HG03520 (cell line): ENCODE measurements around the gene RAB7B.

ENCODE experiments used
- ATAC-seq: cut with Tn5 transposase; IDR thresholded peaks from one replicate; pipeline ENCODE4 v1.9.1; 2021; ENCODE audit warnings: mild to moderate bottlenecking, moderate library complexity; ENCODE audit not compliant: unreplicated experiment

The RAB7B gene

GRCh38 chr1:205950826-205951549 lies 52.2 kb downstream of the RAB7B start:
- no peak for ATAC-seq

- ATAC-seq: no peak
Observed at GRCh38 chr1:205950280-205950679, 52.9 kb downstream of the RAB7B start.

GRCh38 chr1:205949753-205950152 lies 53.4 kb downstream of the RAB7B start:
- ATAC-seq: no peak

GRCh38 chr1:205948886-205949285 lies 54.3 kb downstream of the RAB7B start:
- no peak for ATAC-seq

GRCh38 chr1:205948039-205948438 lies 55.2 kb downstream of the RAB7B start:
- ATAC-seq: no peak

GRCh38 chr1:205947024-205947423 lies 56.2 kb downstream of the RAB7B start:
- ATAC-seq: no peak

- no peak for ATAC-seq
Observed at GRCh38 chr1:205945069-205945468, 58.1 kb downstream of the RAB7B start.

- no peak for ATAC-seq
Observed at GRCh38 chr1:205944525-205944924, 58.7 kb downstream of the RAB7B start.

- ATAC-seq: no peak
Observed at GRCh38 chr1:205943245-205943644, 60.0 kb downstream of the RAB7B start, which contains the start of gene SLC26A9. TSS of gene SLC26A9 (minus strand) at chr1:205943456. CDS start at chr1:205935820, 7,636 bp downstream.

- ATAC-seq: no peak
Observed at GRCh38 chr1:205942631-205943159, 60.5 kb downstream of the RAB7B start.

GRCh38 chr1:205940710-205941109 lies 62.5 kb downstream of the RAB7B start:
- no peak for ATAC-seq

- ATAC-seq: no peak
Observed at GRCh38 chr1:205939690-205940330, 63.4 kb downstream of the RAB7B start.

GRCh38 chr1:205938682-205939081 lies 64.5 kb downstream of the RAB7B start:
- no peak for ATAC-seq

- no peak for ATAC-seq
Observed at GRCh38 chr1:205936846-205937586, 66.2 kb downstream of the RAB7B start.

- ATAC-seq: no peak
Observed at GRCh38 chr1:205936311-205936710, 66.9 kb downstream of the RAB7B start.

GRCh38 chr1:205935869-205936268 lies 67.3 kb downstream of the RAB7B start:
- ATAC-seq: no peak

- ATAC-seq: no peak
Observed at GRCh38 chr1:205934788-205935187, 68.4 kb downstream of the RAB7B start.

GRCh38 chr1:205933671-205934618 lies 69.2 kb downstream of the RAB7B start:
- ATAC-seq: no peak

GRCh38 chr1:205932776-205933175 lies 70.4 kb downstream of the RAB7B start:
- ATAC-seq: no peak

- ATAC-seq: no peak
Observed at GRCh38 chr1:205930799-205931281, 72.4 kb downstream of the RAB7B start.
